ENCODE data around the gene MKLN1. TPM values are rescaled to one million over a fixed set of nuclear protein-coding genes. Genes with fewer than 3 reads are reported as not detected.

Gene MKLN1
- polyA plus RNA-seq, 1 experiment: 25.6 TPM

- Histone ChIP-seq H3K4me3 (ENCODE audit: low read depth, low read length) (no peak overlapping the region), H3K36me3 (ENCODE audit: control insufficient read depth, insufficient read depth, low read length) (no peaks in the 10 kb centered on the region), H3K27me3 (ENCODE audit: control insufficient read depth, insufficient read depth, low read length) (no peaks in the 10 kb centered on the region)
- no peak for DNase-seq (ENCODE audit: low read depth)
- ChIA-PET POLR2A (no interaction called here), CTCF (interaction anchor here (0.7 kb wide), 1 partner anchor 14 kb away, joined by 3 read pairs; no protein-coding TSS in a partner anchor)
- no peak for TF ChIP-seq CTCF (IDR thresholded peaks at IDR 0.05; ENCODE audit: insufficient read depth, low read depth, low read length)
These were observed 42.1 kb upstream of the MKLN1 start for GRCh38 chr7:131285556-131285955.

GRCh38 chr7:131288450-131288849, 39.2 kb upstream of the MKLN1 start:
- Histone ChIP-seq H3K27me3 (ENCODE audit: control insufficient read depth, insufficient read depth, low read length) (no peaks in the 10 kb centered on the region), H3K36me3 (ENCODE audit: control insufficient read depth, insufficient read depth, low read length) (no peaks in the 10 kb centered on the region), H3K4me3 (ENCODE audit: low read depth, low read length) (no peak overlapping the region)
- ChIA-PET CTCF (no interaction called here), POLR2A (no interaction called here)
- no peak for DNase-seq (ENCODE audit: low read depth)
- TF ChIP-seq CTCF (IDR thresholded peaks at IDR 0.05; ENCODE audit: insufficient read depth, low read depth, low read length): no peak

GRCh38 chr7:131289051-131289450, 38.6 kb upstream of the MKLN1 start:
- no peaks in the 10 kb centered on the region for H3K36me3 ChIP-seq (ENCODE audit: control insufficient read depth, insufficient read depth, low read length)
- no peak for DNase-seq (ENCODE audit: low read depth)
- POLR2A ChIA-PET: no interaction called here
- no peak for TF ChIP-seq CTCF (IDR thresholded peaks at IDR 0.05; ENCODE audit: insufficient read depth, low read depth, low read length)
- CTCF ChIA-PET: no interaction called here
- no peak overlapping the region for H3K4me3 ChIP-seq (ENCODE audit: low read depth, low read length)
- H3K27me3 ChIP-seq (ENCODE audit: control insufficient read depth, insufficient read depth, low read length): no peaks in the 10 kb centered on the region

- no peak for TF ChIP-seq CTCF (IDR thresholded peaks at IDR 0.05; ENCODE audit: insufficient read depth, low read depth, low read length)
- Histone ChIP-seq H3K27me3 (ENCODE audit: control insufficient read depth, insufficient read depth, low read length) (no peaks in the 10 kb centered on the region), H3K36me3 (ENCODE audit: control insufficient read depth, insufficient read depth, low read length) (no peaks in the 10 kb centered on the region), H3K4me3 (ENCODE audit: low read depth, low read length) (no peak overlapping the region)
- DNase-seq (ENCODE audit: low read depth): no peak
- ChIA-PET POLR2A (interaction anchor here (0.6 kb wide), 1 partner anchor 26 kb away, joined by 28 read pairs; no protein-coding TSS in a partner anchor), CTCF (interaction anchor here (1.1 kb wide), 1 partner anchor 10 kb away, joined by 7 read pairs; no protein-coding TSS in a partner anchor)
These were observed 35.4 kb upstream of the MKLN1 start for GRCh38 chr7:131292141-131292905.

GRCh38 chr7:131293018-131293417, 34.7 kb upstream of the MKLN1 start:
- DNase-seq (ENCODE audit: low read depth): peak; percentile 17
- Histone ChIP-seq H3K36me3 (ENCODE audit: control insufficient read depth, insufficient read depth, low read length) (no peaks in the 10 kb centered on the region), H3K27me3 (ENCODE audit: control insufficient read depth, insufficient read depth, low read length) (no peaks in the 10 kb centered on the region), H3K4me3 (ENCODE audit: low read depth, low read length) (no peak overlapping the region)
- CTCF ChIA-PET: interaction anchor here (1.1 kb wide), 1 partner anchor 10 kb away, joined by 7 read pairs; no protein-coding TSS in a partner anchor
- POLR2A ChIA-PET: no interaction called here
- no peak for TF ChIP-seq CTCF (IDR thresholded peaks at IDR 0.05; ENCODE audit: insufficient read depth, low read depth, low read length)
